Keratinocyte (primary cell): Measurements from ENCODE around the gene PTN. TPM values are rescaled to one million over a fixed set of nuclear protein-coding genes. Genes with fewer than 3 reads are reported as not detected.

ENCODE experiments used
- DNase-seq: peaks from one replicate; pipeline ENCODE4 v3.0.0-alpha.2; 2011; ENCODE audit warnings: low read depth, missing footprints, low spot score
- FAIRE-seq: peaks from 2 replicates; lab custom pipeline; 2011; peaks lifted over from hg19 to GRCh38; lab: Jason Lieb, UNC
- H2AFZ ChIP-seq: 2 replicates; pipeline ENCODE4 v1.6.0; 2012; ENCODE audit warnings: low read length, control low read depth, inconsistent platforms; ENCODE audit not compliant: control insufficient read depth
- H3K27ac ChIP-seq: 2 replicates; pipeline ENCODE4 v1.5.1; 2011; ENCODE audit warnings: low read length; ENCODE audit not compliant: control insufficient read depth, insufficient read depth
- H3K27me3 ChIP-seq: 3 replicates; pipeline ENCODE4 v1.6.0; 2011; ENCODE audit warnings: low read length; ENCODE audit not compliant: control insufficient read depth, insufficient read depth; ENCODE audit errors: extremely low read depth
- H3K36me3 ChIP-seq, 2 experiments: 2 replicates in 1 of 2; 3 replicates in 1 of 2; pipeline ENCODE4 v1.5.1; 2011; ENCODE audit warnings: low read length in 2 of 2, mild to moderate bottlenecking in 1 of 2; ENCODE audit not compliant: control insufficient read depth in 2 of 2, insufficient read depth in 2 of 2; ENCODE audit errors: extremely low read depth in 1 of 2
- H3K4me1 ChIP-seq: 3 replicates; pipeline ENCODE4 v1.5.1; 2011; ENCODE audit warnings: low read length; ENCODE audit not compliant: control insufficient read depth, insufficient read depth; ENCODE audit errors: extremely low read depth
- H3K4me2 ChIP-seq: 3 replicates; pipeline ENCODE4 v1.6.0; 2011; ENCODE audit warnings: low read depth, low read length; ENCODE audit not compliant: control insufficient read depth, insufficient read depth; ENCODE audit errors: extremely low read depth
- H3K4me3 ChIP-seq, 3 experiments: fragments of 200-600 bp in 1 of 3; sonication (generic) in 1 of 3; 2 replicates in 2 of 3; 3 replicates in 1 of 3; pipeline ENCODE4 v1.5.1; 2011 to 2016; ENCODE audit warnings: low read length in 3 of 3, mild to moderate bottlenecking in 3 of 3, control low read depth in 2 of 3, inconsistent platforms in 1 of 3, low read depth in 1 of 3, mixed read lengths in 1 of 3, mixed run types in 1 of 3, moderate library complexity in 1 of 3; ENCODE audit not compliant: control insufficient read depth in 2 of 3, insufficient read depth in 2 of 3; ENCODE audit errors: extremely low read depth in 1 of 3
- H3K79me2 ChIP-seq: 2 replicates; pipeline ENCODE4 v1.6.0; 2012; ENCODE audit warnings: low read length; ENCODE audit not compliant: control insufficient read depth, insufficient read depth
- H3K9ac ChIP-seq: 3 replicates; pipeline ENCODE4 v1.6.0; 2011; ENCODE audit warnings: low read length; ENCODE audit not compliant: control insufficient read depth, insufficient read depth; ENCODE audit errors: extremely low read depth
- H3K9me1 ChIP-seq: 3 replicates; pipeline ENCODE4 v1.6.0; 2011; ENCODE audit warnings: low read length; ENCODE audit not compliant: control insufficient read depth, insufficient read depth; ENCODE audit errors: extremely low read depth
- H3K9me3 ChIP-seq: 2 replicates; pipeline ENCODE4 v1.5.1; 2012; ENCODE audit warnings: low read depth, low read length; ENCODE audit not compliant: control insufficient read depth
- H4K20me1 ChIP-seq: 3 replicates; pipeline ENCODE4 v1.6.0; 2011; ENCODE audit warnings: low read length; ENCODE audit not compliant: control insufficient read depth, insufficient read depth; ENCODE audit errors: extremely low read depth
- CTCF ChIP-seq, 3 experiments: IDR thresholded peaks in 1 of 3; conservative IDR thresholded peaks in 1 of 3; optimal IDR thresholded peaks in 1 of 3; 2 replicates in 2 of 3; 3 replicates in 1 of 3; pipeline versions ENCODE3 to v1.5.1; 2011; ENCODE audit warnings: low read length in 3 of 3, mild to moderate bottlenecking in 3 of 3, moderate library complexity in 2 of 3, control low read depth in 1 of 3, inconsistent platforms in 1 of 3; ENCODE audit not compliant: insufficient read depth in 2 of 3; ENCODE audit errors: extremely low read depth in 1 of 3
- EZH2 ChIP-seq: IDR thresholded peaks from one replicate; pipeline ENCODE4 v1.6.1; 2012; ENCODE audit warnings: inconsistent platforms, mild to moderate bottlenecking, low read length, moderate library complexity
- dilution Hi-C: fragments of 300-500 bp; cut with MboI; formaldehyde crosslinking; loops from one replicate; pipeline ENCODE4 v1.7.0; 2020; ENCODE audit warnings: low sequenced_read_pairs; ENCODE audit not compliant: extremely low pct_ligation_motif_present
- polyA plus RNA-seq, 5 experiments: library from polyadenylated mRNA; depleted of rRNA in 3 of 5; stranded (reverse) in 3 of 5; stranded (forward) in 1 of 5; unstranded in 1 of 5; fragments of >200 nt; gene quantifications; 1 replicate in 1 of 5; 2 replicates in 3 of 5; 3 replicates in 1 of 5; pipeline versions ENCODE4 v1.2.1 to v1.2.3, GENCODE V29; 2011 to 2012; ENCODE audit warnings: missing spikeins in 2 of 5, low read depth in 1 of 5, low replicate concordance in 1 of 5

PTN gene
- polyA plus RNA-seq, 1 donor (not counting 4 experiments of a cell fraction or from before 2014, with no cell fraction given): not detected

GRCh38 chr7:137297551-137298463 lies 45.7 kb downstream of the PTN start:
- no peaks in the 10 kb centered on the region for H3K79me2 ChIP-seq
- DNase-seq (no peak), FAIRE-seq (no peak)
- no peak for TF ChIP-seq CTCF (optimal IDR thresholded peaks at IDR 0.05 in 1 of 3, IDR thresholded peaks at IDR 0.05 in 1 of 3, conservative IDR thresholded peaks at IDR 0.05 in 1 of 3; ENCODE audit: extremely low read depth in 1 of 3, insufficient read depth in 2 of 3, low read length in 3 of 3)
- no peak for TF ChIP-seq EZH2
- no peaks in the 10 kb centered on the region for H4K20me1 ChIP-seq
- no peak overlapping the region for H3K4me3 ChIP-seq
- H3K27ac ChIP-seq: no peak overlapping the region
- no peaks in the 10 kb centered on the region for H3K27me3 ChIP-seq
- no peak overlapping the region for H3K4me2 ChIP-seq
- H3K36me3 ChIP-seq: no peaks in the 10 kb centered on the region
- no peaks in the 10 kb centered on the region for H3K9me1 ChIP-seq
- no peak overlapping the region for H3K9ac ChIP-seq
- H3K4me1 ChIP-seq: no peaks in the 10 kb centered on the region
- no peaks in the 10 kb centered on the region for H3K9me3 ChIP-seq
- no peak overlapping the region for H2AFZ ChIP-seq
- dilution Hi-C loops: no loop called here

GRCh38 chr7:137296576-137296975 lies 47.0 kb downstream of the PTN start:
- Histone ChIP-seq H4K20me1 (no peaks in the 10 kb centered on the region), H3K9ac (no peak overlapping the region), H3K4me1 (no peaks in the 10 kb centered on the region), H3K4me2 (no peak overlapping the region), H3K36me3 (no peaks in the 10 kb centered on the region), H3K27ac (no peak overlapping the region), H3K9me1 (no peaks in the 10 kb centered on the region), H3K79me2 (no peaks in the 10 kb centered on the region), H3K9me3 (no peaks in the 10 kb centered on the region), H3K27me3 (no peaks in the 10 kb centered on the region), H3K4me3 (no peak overlapping the region), H2AFZ (no peak overlapping the region)
- dilution Hi-C loops: no loop called here
- FAIRE-seq (no peak), DNase-seq (no peak)
- TF ChIP-seq CTCF (optimal IDR thresholded peaks at IDR 0.05 in 1 of 3, IDR thresholded peaks at IDR 0.05 in 1 of 3, conservative IDR thresholded peaks at IDR 0.05 in 1 of 3; ENCODE audit: extremely low read depth in 1 of 3, insufficient read depth in 2 of 3, low read length in 3 of 3): no peak
- no peak for TF ChIP-seq EZH2
